Fibroblast of gingiva (primary cell): ENCODE measurements around the gene SIDT2.
"Not testable (repeated sequence)": the region's sequence is repeated elsewhere in the genome, so short reads cannot be mapped to it uniquely, and the experiment has no call there.

Experiments used
- DNase-seq: peaks from one replicate; pipeline ENCODE4 v3.0.0-alpha.2; 2011; ENCODE audit warnings: low read depth

Gene SIDT2

DNA sequence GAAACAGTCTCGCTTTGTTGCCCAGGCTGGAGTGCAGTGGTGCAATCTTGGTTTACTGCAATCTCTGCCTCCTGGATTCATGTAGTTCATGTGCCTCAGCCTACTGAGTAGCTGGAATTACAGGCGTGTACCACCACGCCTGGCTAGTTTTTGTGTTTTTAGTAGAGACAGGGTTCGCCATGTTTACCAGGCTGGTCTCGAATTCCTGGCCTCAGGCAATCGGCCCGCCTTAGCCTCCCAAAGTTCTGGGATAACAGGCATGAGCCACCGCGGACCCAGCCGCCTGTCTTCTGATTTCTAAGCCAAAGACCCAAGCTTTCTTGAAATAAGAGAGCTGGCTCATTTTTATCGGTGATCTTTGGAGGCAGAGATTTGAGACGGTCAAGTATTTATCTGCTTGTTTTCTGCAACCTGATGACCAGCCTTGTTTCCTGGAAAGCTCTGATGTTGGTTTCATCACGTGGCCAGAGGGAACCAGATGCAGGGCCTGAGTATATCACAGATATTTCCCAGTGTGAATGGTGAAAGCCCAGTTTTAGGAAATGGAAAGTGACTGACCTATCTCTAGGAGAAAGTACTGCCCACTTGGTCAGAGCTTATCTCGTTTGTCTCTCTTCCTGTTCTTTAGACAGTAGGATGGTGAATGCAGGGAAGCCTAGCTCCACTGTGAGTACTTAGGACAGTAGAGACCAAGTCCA is 5.7 kb upstream of the SIDT2 start:
- DNase-seq = peak; percentile 63

DNA sequence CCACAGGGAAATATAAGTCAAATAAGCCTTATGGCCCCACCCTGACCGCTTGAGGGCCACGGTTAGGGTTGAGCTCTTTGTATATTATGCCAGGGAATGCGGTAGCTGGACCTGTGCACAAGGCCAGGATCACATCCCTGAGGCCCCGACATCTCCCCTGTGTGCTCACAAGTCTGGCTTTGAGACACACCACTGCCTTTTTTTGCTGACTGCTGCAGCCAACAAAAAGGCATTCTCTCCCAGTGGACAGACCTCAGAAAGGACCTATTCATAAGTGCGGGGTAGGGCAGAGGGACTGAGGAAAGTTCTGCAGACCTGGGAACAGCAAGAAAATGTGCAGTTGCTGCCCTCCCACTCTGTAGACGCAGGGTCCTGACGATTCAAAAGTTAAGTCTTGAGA is 3.4 kb upstream of the SIDT2 start:
- DNase-seq = no peak

- DNase-seq = peak; percentile 80
These were observed 2.8 kb upstream of the SIDT2 start for GRCh38 chr11:117175781-117176180.

DNA sequence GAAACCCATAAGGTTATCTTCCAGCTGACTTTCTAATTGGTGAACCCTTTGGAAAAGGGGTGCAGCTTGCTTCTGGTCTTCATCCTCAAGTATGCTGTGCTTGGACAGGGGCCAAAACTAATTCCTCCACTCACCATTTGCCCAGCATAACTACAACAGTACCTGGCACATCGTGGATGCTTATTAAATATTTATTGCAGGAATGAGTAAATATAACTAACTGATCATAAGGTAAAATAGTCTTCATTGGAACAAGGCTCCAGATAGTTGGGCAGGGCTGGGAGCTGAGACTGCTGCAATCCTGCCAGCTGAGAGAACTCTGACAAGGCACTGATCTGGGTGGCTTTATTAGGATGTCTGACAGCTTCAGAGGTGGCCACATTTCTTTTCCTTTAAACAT is 2.4 kb upstream of the SIDT2 start:
- DNase-seq = no peak

DNA sequence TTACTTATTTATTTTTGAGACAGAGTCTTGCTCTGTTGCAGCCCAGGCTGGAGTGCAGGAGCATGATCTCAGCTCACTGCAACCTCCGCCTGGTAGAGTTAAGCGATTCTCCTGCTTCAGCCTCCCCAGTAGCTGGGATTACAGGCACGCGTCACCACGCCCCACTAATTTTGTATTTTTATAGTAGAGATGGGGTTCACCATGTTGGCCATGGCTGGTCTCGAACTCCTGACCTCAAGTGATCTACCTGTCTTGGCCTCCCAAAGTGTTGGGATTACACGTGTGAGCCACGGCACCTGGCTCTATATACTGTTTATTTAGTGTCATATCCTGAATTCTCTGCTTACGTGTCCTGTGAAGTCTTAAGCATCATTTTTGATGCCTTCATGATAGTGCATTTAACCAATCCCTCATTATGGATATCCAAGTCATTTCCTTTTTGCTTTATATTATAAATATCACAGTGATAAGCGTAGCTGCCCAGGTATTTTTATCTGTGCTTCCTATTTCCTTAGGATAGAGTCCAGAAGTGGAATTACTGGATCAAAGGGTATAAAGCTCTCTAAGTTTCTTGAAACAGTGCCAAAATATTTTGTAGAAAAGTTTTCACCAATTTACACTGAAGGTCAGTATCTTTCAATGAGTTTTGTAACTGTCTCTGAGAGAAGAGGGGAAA is 871 bp upstream of the SIDT2 start:
- DNase-seq = no peak

DNA sequence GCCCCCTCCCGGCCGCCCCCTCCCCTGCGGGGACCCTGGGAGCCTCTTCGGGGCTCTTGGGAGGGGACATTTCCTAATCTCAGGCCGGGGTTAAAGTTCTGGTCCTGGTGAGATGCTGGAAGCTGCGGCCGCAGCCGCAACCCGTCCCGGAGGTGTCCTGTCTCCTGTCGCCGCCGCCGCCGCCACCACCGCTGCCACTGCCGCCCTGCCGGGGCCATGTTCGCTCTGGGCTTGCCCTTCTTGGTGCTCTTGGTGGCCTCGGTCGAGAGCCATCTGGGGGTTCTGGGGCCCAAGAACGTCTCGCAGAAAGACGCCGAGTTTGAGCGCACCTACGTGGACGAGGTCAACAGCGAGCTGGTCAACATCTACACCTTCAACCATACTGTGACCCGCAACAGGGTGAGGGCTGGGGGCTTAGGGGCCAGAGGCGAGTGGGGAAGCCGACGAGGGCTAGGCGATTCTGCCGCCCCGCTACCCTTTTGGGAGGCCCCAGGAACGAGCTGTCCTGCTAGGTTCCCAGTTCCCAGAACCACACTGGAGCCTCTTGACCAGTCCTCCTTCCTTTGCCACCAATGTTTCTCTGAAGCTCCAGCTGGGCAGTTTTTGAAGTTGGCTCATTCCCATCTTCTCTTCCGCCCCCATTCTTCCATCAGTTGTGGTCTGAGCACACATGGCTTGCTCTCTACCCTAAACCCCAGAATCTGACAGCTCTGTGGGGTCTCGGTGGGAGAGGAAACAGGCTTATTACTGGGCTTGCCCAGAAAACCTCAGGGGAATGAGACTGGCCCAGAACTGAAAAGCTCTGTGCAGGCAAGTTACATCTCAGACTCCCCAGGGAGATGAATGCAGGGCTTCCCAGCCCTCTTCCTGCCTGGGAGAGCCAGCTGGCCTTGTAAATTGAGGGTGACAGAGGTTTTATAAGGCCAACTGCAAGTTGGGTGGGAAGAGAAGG is 781 bp downstream of the SIDT2 start:
- peak; percentile 46 for DNase-seq

- DNase-seq = no peak
These were observed 1.5 kb downstream of the SIDT2 start for GRCh38 chr11:117180020-117180419.

GRCh38 chr11:117180661-117181585 is 2.4 kb downstream of the SIDT2 start:
- peak; percentile 76 for DNase-seq

DNA sequence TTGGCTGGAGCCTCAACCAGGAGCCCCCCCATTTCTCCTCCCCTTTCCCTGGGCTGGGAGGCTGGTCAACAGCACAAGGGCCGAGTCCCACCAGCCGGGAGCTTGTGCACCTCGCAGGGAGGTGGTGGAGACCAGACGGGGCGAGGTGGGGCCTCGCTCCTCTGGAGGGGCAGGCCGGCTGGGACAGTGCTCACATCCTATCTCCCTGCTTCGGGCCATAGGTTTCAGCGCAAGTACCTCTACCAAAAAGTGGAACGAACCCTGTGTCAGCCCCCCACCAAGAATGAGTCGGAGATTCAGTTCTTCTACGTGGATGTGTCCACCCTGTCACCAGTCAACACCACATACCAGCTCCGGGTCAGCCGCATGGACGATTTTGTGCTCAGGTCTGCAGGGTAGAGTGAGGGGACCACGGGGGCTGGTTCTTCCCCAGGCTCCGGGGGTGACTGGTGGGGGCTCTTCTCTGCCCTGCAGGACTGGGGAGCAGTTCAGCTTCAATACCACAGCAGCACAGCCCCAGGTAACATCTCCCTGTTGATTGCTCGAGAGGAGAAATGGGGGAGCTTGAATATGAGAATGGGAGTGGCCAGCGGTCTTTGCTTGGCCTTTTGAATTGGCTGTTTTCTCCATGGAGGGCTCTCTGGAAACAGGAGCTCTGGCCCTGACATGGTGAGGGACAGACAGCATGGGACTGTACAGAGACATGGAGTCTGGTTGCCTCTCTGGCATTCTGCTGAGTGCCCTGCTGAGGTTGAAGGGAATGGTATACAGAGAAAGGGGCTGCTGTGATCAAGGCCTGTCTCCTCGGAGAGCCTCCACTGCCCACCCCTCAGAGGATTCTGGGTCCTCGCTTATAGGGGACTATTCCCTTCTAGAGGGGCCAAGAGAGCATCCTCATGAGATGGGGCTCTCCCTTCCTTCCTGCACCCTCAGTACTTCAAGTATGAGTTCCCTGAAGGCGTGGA is 3.3 kb downstream of the SIDT2 start:
- DNase-seq = no peak

DNA sequence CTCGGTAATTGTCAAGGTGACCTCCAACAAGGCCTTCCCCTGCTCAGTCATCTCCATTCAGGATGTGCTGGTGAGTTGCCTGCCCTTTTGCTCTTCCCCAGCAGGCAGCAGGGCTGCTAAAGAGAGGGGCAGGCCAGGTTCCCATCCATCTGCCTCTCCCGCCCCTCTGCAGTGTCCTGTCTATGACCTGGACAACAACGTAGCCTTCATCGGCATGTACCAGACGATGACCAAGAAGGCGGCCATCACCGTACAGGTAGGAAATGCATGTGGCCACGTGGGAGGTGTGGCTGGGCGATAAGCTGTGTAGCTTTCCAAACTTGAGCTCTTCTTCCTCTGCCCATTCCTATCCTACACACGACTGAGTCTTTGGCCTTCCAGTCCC is 4.0 kb downstream of the SIDT2 start:
- DNase-seq = no peak

DNA sequence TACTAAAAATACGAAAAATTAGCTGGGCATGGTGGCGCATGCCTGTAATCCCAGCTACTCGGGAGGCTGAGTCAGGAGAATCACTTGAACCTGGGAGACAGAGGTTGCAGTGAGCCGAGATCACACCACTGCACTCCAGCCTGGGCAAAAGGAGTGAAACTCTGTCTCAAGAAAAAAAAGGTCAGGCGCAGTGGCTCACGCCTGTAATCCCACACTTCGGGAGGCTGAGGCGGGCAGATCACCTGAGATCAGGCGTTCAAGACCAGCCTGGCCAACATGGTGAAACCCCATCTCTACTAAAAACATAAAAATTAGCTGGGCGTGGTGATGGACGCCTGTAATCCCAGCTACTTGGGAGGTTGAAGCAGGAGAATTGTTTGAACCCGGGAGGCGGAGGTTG is 4.6 kb downstream of the SIDT2 start:
- DNase-seq = not testable (repeated sequence)

GRCh38 chr11:117183724-117184349 is 5.3 kb downstream of the SIDT2 start:
- no peak for DNase-seq

- no peak for DNase-seq
These were observed 7.3 kb downstream of the SIDT2 start for GRCh38 chr11:117185736-117186430.

- no peak for DNase-seq
These were observed 7.9 kb downstream of the SIDT2 start for GRCh38 chr11:117186431-117186761.

DNA sequence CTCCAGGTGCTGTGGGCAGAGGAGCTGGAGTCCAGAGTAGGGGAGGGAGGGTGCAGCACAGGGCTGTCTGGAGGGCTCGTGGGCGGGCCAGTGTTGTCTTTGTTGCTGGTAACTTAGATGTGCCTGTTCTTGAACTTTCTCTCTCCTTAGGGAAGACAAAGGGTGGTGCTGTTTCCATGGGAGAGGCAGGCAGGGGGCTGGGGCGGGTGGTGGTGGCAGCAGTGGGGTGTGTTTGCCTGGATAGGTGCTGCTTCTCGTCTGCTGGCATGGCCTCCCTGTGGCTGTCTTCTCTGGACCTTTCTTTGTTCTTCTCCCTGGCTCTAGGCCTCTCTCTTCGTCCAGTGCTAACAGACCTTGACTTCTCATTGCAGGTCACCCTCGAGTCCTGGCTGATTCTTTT is 8.5 kb downstream of the SIDT2 start:
- no peak for DNase-seq

DNA sequence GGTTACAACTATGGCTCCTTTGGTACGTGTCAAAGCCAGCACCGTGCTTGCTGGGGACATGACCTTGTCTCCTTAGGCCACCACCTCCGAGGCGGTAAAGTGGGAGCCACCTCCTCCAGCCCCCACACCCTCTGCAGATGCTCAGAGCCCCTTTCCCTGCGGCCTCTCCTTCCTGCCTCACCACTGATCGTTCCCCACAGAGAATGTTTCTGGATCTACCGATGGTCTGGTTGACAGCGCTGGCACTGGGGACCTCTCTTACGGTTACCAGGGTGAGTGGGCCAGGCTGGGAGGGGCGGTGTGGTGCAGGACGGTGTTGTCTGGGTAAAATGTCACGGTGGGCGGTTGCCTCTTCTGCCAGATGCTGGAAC is 8.9 kb downstream of the SIDT2 start:
- DNase-seq = no peak

DNA sequence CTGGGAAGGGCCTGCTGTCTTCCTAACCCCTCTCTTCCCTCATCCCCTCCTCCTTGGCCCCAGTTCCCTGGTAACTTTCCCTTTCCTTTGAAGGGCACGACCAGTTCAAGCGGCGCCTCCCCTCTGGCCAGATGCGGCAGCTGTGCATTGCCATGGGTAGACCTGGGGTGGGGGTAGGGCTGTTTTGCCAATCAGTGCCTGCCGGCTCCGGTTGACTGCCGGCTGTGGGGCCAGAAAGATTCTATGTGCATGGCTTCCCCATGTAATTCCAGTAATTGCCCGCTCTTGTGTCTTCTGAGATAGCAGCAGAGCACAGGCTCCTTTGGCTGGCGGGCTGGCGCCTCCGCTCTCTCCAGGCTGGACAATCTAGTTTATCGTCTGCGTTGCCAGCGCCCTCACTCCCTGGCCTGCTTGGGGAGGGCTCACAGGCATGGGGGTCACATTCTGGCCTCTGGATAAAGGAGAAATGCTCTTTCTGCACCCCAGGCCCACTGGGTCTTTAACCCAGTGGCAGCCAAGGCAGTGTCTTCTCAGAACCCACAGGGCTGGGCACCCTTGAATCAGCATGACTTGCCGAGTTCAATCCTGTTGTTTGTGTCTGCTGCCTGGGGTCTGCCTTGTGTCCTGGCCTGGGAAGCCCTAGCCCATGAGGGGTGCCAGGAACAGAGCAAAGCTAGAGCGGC is 9.4 kb downstream of the SIDT2 start:
- DNase-seq = no peak

- DNase-seq = no peak
These were observed 10.1 kb downstream of the SIDT2 start for GRCh38 chr11:117188620-117189081.
